ENCODE results near the gene NEURL1.

DNA sequence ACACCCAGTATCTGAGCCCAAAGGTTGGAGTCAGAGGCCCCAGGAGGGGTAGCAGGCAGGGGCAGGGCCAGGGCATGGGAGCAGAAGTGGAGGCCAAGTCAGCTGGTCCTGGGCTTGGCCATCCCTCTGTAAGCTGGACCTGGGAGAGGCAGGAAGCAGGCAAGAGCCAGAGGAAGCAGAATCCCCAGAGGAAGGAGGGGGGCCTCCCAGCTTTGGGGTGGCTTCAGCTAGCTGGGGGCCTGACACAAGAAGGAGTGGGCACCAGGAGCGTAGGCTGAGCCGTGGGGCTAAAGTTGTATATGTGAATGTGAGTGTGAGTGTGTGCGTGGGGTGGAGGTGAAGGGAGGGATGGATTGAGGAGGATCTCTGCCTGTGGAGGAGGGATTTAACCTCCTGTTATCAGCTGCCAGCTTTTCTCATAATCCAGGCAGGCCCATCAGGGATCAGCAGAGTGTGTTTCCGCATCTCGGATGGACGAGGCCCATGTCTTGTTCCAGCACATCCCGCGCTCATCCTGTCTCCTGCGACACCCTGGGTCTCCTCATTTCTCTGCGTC lies 54.0 kb downstream of the NEURL1 start:
- TF ChIP-seq CTCF (conservative IDR thresholded peaks at IDR 0.05; ENCODE audit: low read length) (no peak), EZH2phosphoT487 (IDR thresholded peaks at IDR 0.05; ENCODE audit: borderline replicate concordance, low read depth, low read length) (no peak)
